ENCODE data around the gene HAUS3. TPM values are rescaled to one million over a fixed set of nuclear protein-coding genes. Genes with fewer than 3 reads are reported as not detected.

The HAUS3 gene
- total RNA-seq, 1 donor from 2014 or later, result 24.4 TPM

DNA sequence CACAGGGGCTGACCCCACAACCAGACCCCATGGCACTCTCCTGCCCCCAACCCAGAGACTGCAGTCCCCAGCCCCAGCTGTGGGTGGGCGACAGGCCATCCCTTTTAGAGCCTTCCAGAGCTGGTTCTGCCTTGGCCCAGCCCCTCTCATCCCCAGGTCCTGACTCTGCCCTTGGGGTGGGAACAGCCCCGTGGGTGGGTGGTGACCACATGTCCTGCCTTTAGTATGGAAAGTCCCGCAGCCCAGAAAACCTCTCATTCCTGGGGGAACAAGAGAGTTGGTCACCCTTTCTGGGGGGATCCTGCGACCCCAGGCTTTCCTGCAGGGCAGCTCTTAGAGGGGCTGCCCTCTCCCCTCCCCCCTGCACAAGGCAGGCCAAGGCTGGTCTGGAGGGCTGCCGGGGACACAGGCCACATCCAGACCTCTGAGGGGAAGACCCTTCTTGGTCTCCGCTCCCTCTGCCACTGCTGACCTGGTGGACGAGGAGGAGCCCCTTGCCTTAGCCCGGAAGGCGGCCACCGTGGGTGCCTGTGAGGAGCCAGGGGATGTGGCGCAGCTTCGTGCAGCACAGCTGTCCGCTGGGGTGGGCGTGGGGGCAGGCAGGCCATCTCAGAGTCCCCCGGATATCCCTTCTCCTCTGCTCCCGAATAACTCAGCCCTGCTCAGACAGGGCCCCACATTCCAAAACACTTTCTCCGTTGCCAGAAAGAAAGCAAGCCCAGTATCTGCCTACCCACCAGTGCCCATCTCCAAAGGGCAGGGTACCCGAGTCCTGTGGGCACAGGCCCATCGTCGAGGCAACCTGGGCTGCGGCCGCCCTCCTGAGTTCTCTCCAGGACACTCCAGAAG lies 26.7 kb upstream of the HAUS3 start:
- no peak overlapping the region for H3K4me2 ChIP-seq

DNA sequence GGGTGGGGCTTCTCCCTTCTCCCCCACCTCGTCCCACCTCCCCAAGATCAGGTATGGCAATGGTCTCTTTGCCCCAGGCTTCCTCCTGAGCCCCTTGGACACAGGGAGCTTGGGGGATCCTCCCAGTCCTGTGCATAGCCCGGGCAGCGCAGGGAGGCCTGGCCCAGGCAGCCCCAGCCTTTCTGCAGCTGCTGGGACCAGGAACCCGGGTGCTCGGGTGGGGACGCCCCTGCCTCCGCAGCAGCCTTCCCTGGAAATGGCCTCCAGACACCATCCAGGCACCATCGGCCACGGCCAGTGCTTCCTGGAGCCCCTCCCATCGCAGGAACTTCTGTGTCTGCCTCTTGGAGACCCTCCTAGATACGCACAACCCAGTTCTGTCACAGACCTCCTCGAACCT lies 25.9 kb upstream of the HAUS3 start:
- Histone ChIP-seq H3F3A (ENCODE audit: low read depth) (peaks cover 15% of the 10 kb centered on the region), H3K79me2 (ENCODE audit: low read depth) (no peaks in the 10 kb centered on the region), H3K4me3 (no peak overlapping the region), H3K27me3 (no peaks in the 10 kb centered on the region), H3K27ac (no peak overlapping the region), H3K9ac (no peak overlapping the region), H4K20me1 (ENCODE audit: low read depth) (no peaks in the 10 kb centered on the region), H3K4me1 (peaks cover 26% of the 10 kb centered on the region), H2AFZ (replicated peaks) (no peak overlapping the region), H3K4me2 (no peak overlapping the region), H3K9me3 (ENCODE audit: low read depth) (no peaks in the 10 kb centered on the region), H3K36me3 (no peaks in the 10 kb centered on the region)
- H3K9me3 Mint-ChIP-seq, result no peaks in the 10 kb centered on the region
- H3K27ac Mint-ChIP-seq, result no peak overlapping the region
- H3K4me1 Mint-ChIP-seq, result peaks cover 25% of the 10 kb centered on the region
- H3K36me3 Mint-ChIP-seq, result no peaks in the 10 kb centered on the region
- no peak overlapping the region for H3K4me3 Mint-ChIP-seq
- TF ChIP-seq EZH2phosphoT487 (IDR thresholded peaks at IDR 0.05) (no peak), EZH2 (IDR thresholded peaks at IDR 0.05) (no peak)
- TF ChIP-seq, protein P1, sequence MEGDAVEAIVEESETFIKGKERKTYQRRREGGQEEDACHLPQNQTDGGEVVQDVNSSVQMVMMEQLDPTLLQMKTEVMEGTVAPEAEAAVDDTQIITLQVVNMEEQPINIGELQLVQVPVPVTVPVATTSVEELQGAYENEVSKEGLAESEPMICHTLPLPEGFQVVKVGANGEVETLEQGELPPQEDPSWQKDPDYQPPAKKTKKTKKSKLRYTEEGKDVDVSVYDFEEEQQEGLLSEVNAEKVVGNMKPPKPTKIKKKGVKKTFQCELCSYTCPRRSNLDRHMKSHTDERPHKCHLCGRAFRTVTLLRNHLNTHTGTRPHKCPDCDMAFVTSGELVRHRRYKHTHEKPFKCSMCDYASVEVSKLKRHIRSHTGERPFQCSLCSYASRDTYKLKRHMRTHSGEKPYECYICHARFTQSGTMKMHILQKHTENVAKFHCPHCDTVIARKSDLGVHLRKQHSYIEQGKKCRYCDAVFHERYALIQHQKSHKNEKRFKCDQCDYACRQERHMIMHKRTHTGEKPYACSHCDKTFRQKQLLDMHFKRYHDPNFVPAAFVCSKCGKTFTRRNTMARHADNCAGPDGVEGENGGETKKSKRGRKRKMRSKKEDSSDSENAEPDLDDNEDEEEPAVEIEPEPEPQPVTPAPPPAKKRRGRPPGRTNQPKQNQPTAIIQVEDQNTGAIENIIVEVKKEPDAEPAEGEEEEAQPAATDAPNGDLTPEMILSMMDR (IDR thresholded peaks at IDR 0.05), result no peak
- H3K27me3 Mint-ChIP-seq (ENCODE audit: insufficient read depth, low read depth), result peaks cover 7% of the 10 kb centered on the region
- no peak for DNase-seq (ENCODE audit: low spot score)

More for the DNA sequence above, 26.7 kb upstream of the HAUS3 start:
- DNase-seq (ENCODE audit: low spot score), result no peak
- Histone ChIP-seq H3K4me1 (peaks cover 19% of the 10 kb centered on the region), H3K9me3 (ENCODE audit: low read depth) (no peaks in the 10 kb centered on the region), H2AFZ (replicated peaks) (peak overlapping the region; percentile 72), H3K4me3 (no peak overlapping the region), H3F3A (ENCODE audit: low read depth) (peaks cover 8% of the 10 kb centered on the region), H3K36me3 (no peaks in the 10 kb centered on the region), H3K9ac (no peak overlapping the region), H3K27ac (no peak overlapping the region), H3K79me2 (ENCODE audit: low read depth) (no peaks in the 10 kb centered on the region), H4K20me1 (ENCODE audit: low read depth) (no peaks in the 10 kb centered on the region), H3K27me3 (no peaks in the 10 kb centered on the region)
- Mint-ChIP-seq H3K4me3 (no peak overlapping the region), H3K9me3 (no peaks in the 10 kb centered on the region), H3K27ac (no peak overlapping the region), H3K27me3 (ENCODE audit: insufficient read depth, low read depth) (peaks cover 5% of the 10 kb centered on the region), H3K36me3 (no peaks in the 10 kb centered on the region), H3K4me1 (peaks cover 23% of the 10 kb centered on the region)
- TF ChIP-seq EZH2 (IDR thresholded peaks at IDR 0.05) (no peak), EZH2phosphoT487 (IDR thresholded peaks at IDR 0.05) (no peak)
- TF ChIP-seq, protein P1 (IDR thresholded peaks at IDR 0.05), result no peak

DNA sequence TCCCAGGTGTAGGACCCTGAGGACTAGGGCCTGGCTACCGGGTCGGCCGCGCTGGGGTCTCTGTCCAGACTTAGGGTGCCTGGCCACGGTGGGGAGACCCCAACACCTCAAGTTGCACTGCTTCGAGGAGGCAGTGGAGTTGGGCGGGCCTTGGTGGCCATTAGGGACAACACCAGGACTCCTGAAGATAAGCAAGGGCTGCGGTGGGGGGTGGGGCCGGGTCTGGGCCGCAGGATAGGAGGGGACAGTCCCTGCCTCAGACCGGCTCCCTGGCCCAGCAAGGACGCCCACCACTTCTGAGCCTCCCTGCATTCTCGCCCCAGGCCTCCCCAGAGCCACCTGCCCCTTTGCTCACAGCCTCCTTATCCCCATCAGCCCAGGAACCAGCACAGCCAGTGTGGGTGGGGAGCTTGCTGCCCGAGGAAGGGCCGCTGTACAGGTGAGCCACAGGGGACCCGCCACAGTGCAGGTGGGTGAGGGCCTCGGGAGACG lies 25.4 kb upstream of the HAUS3 start:
- Mint-ChIP-seq H3K4me3 (no peak overlapping the region), H3K27me3 (ENCODE audit: insufficient read depth, low read depth) (peaks cover 6% of the 10 kb centered on the region), H3K9me3 (no peaks in the 10 kb centered on the region), H3K4me1 (peaks cover 23% of the 10 kb centered on the region), H3K27ac (no peak overlapping the region), H3K36me3 (no peaks in the 10 kb centered on the region)
- no peak overlapping the region for H2AFZ ChIP-seq (replicated peaks)
- H4K20me1 ChIP-seq (ENCODE audit: low read depth), result no peaks in the 10 kb centered on the region
- no peak overlapping the region for H3K4me3 ChIP-seq
- H3K27ac ChIP-seq, result no peak overlapping the region
- no peaks in the 10 kb centered on the region for H3K79me2 ChIP-seq (ENCODE audit: low read depth)
- no peak for DNase-seq (ENCODE audit: low spot score)
- no peaks in the 10 kb centered on the region for H3K27me3 ChIP-seq
- H3K9me3 ChIP-seq (ENCODE audit: low read depth), result no peaks in the 10 kb centered on the region
- H3K9ac ChIP-seq, result no peak overlapping the region
- no peak for TF ChIP-seq EZH2phosphoT487 (IDR thresholded peaks at IDR 0.05)
- TF ChIP-seq, protein P1 (IDR thresholded peaks at IDR 0.05), result no peak
- TF ChIP-seq EZH2 (IDR thresholded peaks at IDR 0.05), result no peak
- H3F3A ChIP-seq (ENCODE audit: low read depth), result peaks cover 20% of the 10 kb centered on the region
- H3K4me2 ChIP-seq, result no peak overlapping the region
- H3K4me1 ChIP-seq, result peaks cover 30% of the 10 kb centered on the region
- no peaks in the 10 kb centered on the region for H3K36me3 ChIP-seq

Measured in neural progenitor cell (in vitro differentiated cells).